GM12892 (cell line): ENCODE results near the gene AMER3.

Experiments
- POLR2A ChIP-seq: IDR thresholded peaks from 2 replicates; pipeline ENCODE4 v1.6.1; 2011; ENCODE audit warnings: low read depth, low read length, control low read depth
- POLR2AphosphoS5 ChIP-seq: IDR thresholded peaks from 2 replicates; pipeline ENCODE4 v1.6.1; 2011; ENCODE audit warnings: low read depth, low read length, control low read depth
- TAF1 ChIP-seq: IDR thresholded peaks from 2 replicates; pipeline ENCODE4 v1.6.1; 2011; ENCODE audit warnings: low read depth, mild to moderate bottlenecking, control low read depth, low read length, borderline replicate concordance

DNA sequence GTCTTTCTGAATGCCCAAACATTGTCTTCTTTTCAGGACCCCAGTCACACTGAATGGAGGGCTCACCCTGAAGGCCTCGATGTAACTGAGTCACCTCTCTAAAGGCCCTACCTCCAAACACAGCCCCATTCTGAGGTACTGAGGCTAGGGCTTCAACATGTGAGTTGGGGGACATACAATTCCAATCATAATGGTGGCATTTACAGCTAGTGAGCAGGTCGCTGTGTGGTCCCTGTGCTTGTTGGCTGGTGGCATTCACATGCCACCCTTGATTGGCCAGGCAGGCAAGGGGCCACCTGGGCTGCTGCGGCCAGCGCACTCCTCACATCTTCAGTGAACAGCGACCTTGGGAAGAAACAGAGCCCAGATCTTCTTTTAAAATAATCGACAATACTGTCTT lies 30.7 kb downstream of the AMER3 start:
- no peak for TF ChIP-seq TAF1
- no peak for TF ChIP-seq POLR2AphosphoS5
- TF ChIP-seq POLR2A: no peak
